ENCODE results near the gene DMD. TPM values are rescaled to one million over a fixed set of nuclear protein-coding genes. Genes with fewer than 3 reads are reported as not detected.

The DMD gene
- total RNA-seq, 1 donor from 2014 or later: 3.8 TPM

- DNase-seq (ENCODE audit: low read depth in 2 of 2): no peak
Observed at GRCh38 chrX:33045245-33045644, 166.1 kb downstream of the DMD start.

- no peak for DNase-seq (ENCODE audit: low read depth in 2 of 2)
Observed at GRCh38 chrX:33041141-33041540, 170.2 kb downstream of the DMD start.

DNA sequence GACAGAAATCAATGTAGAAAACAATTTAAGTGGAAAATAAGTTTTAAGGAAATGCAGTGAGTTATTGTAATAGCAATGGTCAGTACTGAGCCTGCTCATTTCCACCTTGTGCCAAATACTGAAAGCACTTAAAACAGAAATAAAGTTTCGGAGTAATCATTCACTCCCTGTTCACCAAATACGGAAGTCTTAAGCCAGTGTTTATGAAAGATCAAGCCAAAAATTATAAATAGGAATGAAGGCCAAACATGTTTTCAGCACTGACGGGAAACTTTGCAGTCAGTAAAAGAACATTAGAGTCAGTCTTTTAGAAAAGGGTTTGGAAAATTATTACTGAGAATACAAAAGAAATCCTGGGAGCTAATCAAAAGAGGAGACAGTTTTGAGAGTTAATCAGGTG, 178.6 kb downstream of the DMD start:
- no peak for DNase-seq (ENCODE audit: low read depth in 2 of 2)

DNA sequence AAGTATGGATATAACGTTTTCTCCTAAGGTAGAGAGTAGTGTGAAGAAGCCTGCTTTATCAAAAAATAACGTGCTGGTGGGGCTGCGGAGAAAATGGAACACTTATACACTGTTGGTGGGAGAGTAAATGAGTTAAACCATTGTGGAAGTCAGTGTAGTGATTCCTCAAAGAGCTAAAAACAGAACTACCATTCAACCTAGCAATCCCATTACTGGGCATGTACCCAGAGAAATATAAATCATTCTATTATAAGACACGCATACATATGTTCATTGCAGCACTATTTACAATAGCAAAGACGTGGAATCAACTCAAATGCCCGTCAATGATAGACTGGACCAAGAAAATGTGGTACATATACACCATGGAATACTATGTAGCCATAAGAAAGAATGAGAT, 196.4 kb downstream of the DMD start:
- no peak for DNase-seq (ENCODE audit: low read depth in 2 of 2)

- no peak for DNase-seq (ENCODE audit: low read depth in 2 of 2)
Observed at GRCh38 chrX:33014086-33014485, 197.3 kb downstream of the DMD start.

DNA sequence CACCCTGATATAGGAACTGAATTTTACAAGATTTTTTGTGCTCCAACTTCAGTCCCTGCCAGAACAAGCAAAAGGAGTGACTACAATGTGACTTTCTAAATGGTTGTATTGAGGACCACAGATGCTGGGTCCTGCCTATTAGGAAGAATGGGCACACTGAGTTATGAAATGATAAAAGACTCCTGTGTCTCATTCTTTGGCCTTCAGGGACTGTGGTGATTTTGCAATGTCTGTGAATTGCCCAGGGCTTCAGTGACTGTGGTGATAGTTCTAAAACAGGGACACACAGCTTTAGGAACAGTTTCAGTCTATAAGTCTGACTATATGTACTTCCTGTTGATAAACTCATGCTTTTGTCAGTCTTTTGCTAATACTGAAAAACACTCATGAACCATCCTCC, 210.2 kb downstream of the DMD start:
- DNase-seq (ENCODE audit: low read depth in 2 of 2): no peak

DNA sequence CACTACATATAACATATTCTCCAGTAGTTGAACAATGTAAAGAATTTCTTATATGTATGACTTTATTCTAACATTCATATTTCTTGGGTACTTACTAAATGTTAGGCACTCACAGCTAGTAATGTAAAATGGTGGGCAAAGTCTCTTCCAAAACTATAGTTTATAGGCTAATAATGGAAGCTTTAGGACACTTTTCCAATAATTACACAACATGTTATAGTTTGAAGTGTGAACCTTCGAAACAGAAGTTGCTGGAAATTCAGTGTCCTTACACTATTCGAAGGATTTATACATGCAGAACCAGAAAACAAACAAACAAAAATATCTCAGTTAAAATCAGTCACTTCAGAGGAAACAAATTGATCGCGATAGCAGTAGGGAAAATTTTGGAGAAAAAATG, 212.6 kb downstream of the DMD start:
- no peak for DNase-seq (ENCODE audit: low read depth in 2 of 2)

- no peak for DNase-seq (ENCODE audit: low read depth in 2 of 2)
Observed at GRCh38 chrX:32995427-32995826, 215.9 kb downstream of the DMD start.

DNA sequence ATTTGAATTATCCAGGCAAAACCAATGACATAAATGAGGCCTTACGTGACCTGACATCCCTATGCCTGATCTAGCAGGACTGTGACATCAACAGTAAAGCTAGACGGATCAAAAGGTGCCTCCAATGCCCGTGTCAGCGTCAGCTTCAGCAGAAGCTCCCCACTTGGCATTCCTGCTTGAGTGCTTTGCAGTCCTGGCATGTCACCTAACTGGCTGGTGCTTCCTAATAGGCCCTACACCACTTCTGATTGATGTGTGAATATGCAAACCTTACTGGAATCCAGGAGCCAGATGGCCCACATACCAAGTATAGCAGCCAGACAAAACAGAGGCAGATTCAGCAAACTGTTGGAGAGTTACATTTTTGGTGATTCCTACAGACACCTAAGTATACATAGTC, 224.2 kb downstream of the DMD start:
- no peak for DNase-seq (ENCODE audit: low read depth in 2 of 2)

DNA sequence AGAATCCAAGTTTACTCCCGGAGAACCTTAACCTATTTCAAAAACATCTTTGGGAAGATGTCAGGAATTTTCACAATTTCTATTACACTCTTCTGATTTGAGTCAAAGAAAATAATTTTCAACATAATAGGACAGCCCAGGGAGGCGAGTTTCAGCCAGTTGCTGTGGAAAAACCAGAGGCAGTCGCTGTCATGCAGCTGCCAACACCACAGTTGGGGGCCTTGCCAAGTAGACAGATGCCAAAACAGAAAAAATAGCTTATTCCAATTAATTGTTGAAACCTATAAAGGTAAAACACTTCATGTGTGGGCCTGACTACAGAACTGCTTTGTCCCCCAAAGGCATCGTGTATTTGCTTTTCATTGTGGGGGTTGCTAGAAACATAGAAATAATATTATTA, 225.8 kb downstream of the DMD start:
- no peak for DNase-seq (ENCODE audit: low read depth in 2 of 2)

DNA sequence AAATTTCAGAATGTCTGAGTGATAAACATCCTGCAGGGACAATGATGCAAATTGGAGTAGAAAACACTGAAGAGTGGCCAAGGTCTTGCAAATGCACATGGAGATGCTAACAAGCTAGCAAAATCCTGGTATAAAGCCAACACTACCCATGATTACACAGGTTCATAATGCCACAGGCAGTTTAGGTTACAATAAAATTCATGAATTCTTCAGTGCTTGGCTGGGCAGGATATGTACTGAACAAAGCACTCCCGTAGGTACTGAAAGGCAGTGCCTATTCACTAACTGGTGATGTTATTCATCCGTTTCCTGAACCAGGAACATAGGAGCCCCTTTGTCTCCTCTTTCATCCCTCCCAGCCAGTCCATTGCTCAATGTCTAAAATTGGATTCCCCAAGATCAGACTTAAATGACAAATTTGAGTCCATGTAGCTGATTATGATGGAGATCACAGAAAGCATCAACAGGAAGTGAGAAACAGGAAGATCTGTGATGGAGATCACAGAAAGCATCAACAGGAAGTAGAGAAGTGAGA, 244.5 kb downstream of the DMD start:
- DNase-seq (ENCODE audit: low read depth in 2 of 2): no peak

DNA sequence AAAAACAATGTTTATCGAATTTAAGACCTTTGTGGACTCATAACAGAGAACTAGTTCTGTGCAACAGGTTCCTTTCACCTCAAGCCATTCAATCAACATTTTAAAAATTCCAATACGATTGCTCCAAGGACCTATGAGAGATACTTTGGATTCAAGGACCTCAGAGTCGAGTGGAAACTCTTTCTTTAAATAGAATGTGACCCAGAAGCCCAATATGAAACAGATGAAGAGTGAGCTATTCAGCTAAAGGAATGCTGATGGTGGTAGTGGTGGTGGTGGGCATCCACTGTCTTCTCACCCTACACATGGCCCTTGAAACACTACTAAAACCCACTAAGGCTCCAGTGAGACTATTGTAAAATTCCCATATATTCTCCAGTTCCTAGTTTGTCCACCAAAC, 257.2 kb downstream of the DMD start:
- DNase-seq (ENCODE audit: low read depth in 2 of 2): no peak

GRCh38 chrX:32948130-32948529, 263.2 kb downstream of the DMD start:
- DNase-seq (ENCODE audit: low read depth in 2 of 2): no peak

DNA sequence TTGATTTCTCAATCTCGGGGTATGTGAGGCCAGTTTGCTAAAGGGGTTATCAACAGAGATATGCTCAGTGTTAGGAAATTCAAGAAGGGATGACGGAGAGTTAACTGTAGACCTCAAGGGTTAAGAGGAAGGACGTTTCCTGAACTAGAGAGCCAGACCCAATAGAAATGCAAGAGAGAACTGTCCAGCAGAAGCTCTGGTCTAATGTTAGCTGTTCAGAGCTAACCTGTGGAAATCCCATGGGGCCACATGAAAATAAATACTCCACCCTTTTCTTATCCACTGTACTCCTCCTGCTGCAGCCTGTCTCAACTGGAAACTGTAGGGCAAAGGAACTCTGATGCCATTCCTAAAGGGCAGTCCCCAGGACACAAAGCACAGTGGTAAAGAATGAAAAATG, 274.3 kb downstream of the DMD start:
- DNase-seq (ENCODE audit: low read depth in 2 of 2): no peak

DNA sequence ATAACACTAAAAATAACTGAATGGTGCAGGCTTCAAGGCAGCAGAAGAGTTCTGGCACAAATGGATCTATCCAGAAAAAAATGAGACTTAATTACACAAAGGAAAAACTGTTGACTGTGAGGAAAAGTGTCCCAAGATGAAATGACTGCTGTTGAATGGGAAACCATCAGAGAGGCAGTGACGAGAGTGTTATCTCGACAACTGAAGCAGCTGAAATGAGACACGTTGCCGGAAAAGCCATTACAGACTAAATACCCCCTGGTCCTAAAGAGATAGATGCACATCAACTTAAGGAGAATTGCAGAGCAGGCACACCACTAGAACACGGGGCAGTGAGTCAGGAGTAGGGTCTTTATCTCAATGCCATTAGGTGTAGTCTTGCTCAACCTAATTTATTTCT, 277.8 kb downstream of the DMD start:
- DNase-seq (ENCODE audit: low read depth in 2 of 2): no peak

DNA sequence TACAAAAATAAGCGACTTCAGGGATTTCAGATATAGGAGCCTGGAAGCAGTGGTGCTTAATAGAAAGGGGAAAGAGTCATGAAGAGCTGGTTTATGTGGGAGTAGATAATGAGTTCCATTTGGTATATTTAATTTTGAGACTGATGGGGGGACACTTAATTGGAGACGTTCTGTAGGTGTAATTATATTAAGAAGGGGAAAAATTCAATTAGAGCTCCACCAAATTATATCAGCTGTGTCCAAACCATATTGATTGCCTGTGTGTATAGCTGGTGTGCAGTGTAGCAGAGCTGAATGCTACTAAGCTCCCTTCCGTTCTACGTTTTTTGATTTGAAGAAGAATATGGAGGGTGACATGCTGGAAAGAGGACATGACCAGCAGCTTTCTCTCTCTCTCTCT, 282.3 kb downstream of the DMD start:
- no peak for DNase-seq (ENCODE audit: low read depth in 2 of 2)

GRCh38 chrX:32896088-32896487, 315.3 kb downstream of the DMD start:
- DNase-seq (ENCODE audit: low read depth in 2 of 2): no peak

GRCh38 chrX:32894679-32895078, 316.7 kb downstream of the DMD start:
- no peak for DNase-seq (ENCODE audit: low read depth in 2 of 2)

DNA sequence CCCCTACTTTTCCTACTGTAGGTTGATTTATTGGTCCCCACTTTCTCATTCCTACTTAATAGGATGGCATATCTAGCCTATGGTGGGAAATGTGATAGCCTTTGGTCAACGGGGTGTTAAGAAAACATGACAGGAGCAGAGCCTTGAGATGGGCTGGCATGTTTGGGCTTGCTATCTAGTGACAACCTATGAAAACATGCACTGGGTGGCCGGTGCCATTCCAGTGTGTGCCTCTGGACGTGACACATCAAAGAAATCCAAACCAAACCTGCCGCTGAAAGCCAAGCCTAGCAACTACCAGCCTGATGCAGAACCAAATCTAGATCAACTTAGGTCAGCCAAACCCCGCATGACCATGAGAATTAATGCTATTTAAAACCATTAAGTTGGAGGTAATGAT, 317.6 kb downstream of the DMD start:
- no peak for DNase-seq (ENCODE audit: low read depth in 2 of 2)

- DNase-seq (ENCODE audit: low read depth in 2 of 2): peak in 1 of 2 donors; percentile 1
Observed at GRCh38 chrX:32877592-32877991, 333.8 kb downstream of the DMD start.

DNA sequence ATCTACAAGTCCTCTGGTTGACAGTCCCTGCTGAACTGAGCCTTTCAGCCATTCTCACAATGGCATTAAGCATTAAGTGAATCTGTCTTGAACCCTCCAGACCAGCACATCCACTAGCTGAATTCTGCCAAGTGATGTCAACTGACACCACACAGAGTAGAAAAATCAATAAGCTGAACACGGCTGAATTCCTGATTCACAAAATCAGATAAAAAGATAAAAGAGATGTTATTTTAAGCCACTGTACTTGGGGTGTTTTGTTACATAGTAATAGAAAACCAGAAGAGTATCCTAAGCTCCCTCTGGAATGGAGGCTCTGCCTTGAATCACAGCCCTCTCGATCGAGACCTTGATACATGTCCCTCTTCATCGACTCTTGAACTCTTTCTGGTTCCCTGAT, 336.5 kb downstream of the DMD start:
- no peak for DNase-seq (ENCODE audit: low read depth in 2 of 2)

DNA sequence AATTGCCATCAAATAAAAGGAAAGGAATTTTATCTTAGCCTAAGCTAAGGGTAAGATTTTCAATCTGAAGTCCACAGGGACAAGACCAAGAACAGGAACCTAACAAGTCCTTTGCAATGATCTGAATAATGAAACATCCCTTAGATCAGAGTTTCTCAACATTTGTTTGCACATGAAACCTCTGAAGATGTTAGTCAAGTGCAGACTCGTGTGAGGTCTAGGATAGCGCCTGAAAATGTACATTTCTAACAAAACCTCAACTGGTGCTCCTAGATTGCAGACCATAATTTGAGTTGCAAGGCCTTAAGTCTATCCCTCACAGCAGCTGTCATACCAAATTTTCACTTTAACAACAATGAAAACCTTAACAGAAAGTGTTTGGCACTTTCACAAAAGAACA, 337.6 kb downstream of the DMD start:
- no peak for DNase-seq (ENCODE audit: low read depth in 2 of 2)

DNA sequence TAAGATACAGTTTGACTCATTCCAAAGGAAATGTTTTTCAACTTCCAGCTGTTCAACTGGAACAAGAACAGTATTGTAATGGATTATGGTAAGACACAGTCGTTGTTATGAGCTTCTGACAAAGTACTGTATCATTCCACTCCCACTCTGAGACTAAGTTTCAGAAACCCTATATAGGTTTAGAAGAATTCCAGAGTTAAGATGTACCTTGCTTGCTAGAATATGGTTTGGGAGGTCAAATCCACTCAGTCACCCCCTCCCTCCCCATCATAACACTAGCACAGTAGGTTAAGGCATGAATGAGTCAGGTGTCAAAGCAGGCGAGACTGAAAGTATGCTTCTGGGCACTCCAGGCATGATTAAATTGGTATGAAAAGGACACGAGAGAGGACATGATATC, 339.7 kb downstream of the DMD start:
- DNase-seq (ENCODE audit: low read depth in 2 of 2): no peak

DNA sequence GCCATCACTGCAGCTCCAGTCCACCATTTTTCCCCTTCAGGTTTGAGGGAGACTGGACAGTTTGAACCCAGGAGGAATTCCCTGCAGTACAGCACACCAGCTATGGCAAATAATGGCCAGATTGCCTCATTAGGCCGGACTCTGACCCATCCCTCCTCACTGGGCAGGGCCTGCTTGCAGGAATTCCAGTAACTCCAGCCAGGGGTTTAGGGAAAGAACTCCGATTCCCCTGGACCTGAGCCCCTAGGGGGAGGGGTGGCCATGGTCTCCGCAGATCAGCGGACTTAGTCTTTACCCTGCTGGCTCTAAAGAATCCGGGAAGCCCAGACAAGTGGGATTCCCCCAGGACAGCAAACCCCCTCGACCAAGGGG, 342.8 kb downstream of the DMD start:
- DNase-seq (ENCODE audit: low read depth in 2 of 2): no peak
